Uterus (tissue), 4 donors: ENCODE measurements around the gene TRAPPC2L. TPM values are rescaled to one million over a fixed set of nuclear protein-coding genes. Genes with fewer than 3 reads are reported as not detected.

ENCODE experiments used
- DNase-seq, 2 donors: peaks; one replicate each; pipeline ENCODE4 v3.0.0-alpha.2; 2019 to 2020
- H3K27ac ChIP-seq, 2 donors: fragments of 200-600 bp; sonication (generic); 1 replicate in 1 of 2; 2 replicates in 1 of 2; pipeline ENCODE4 v1.5.1; 2016 to 2018
- H3K27me3 ChIP-seq, 2 donors: fragments of 200-600 bp; sonication (generic); one replicate each; pipeline ENCODE4 v1.5.1; 2018 to 2019; ENCODE audit warnings: control low read depth in 1 of 2
- H3K36me3 ChIP-seq, 2 donors: fragments of 200-600 bp; sonication (generic); one replicate each; pipeline ENCODE4 v1.5.1; 2019; ENCODE audit warnings: control low read depth in 1 of 2
- H3K4me1 ChIP-seq, 2 donors: fragments of 200-600 bp; sonication (generic); one replicate each; pipeline ENCODE4 v1.5.1; 2018 to 2019; ENCODE audit warnings: control low read depth in 1 of 2
- H3K4me3 ChIP-seq, 2 donors: fragments of 200-600 bp; sonication (generic); 1 replicate in 1 of 2; 2 replicates in 1 of 2; pipeline ENCODE4 v1.5.1; 2018 to 2019; ENCODE audit warnings: mild to moderate bottlenecking in 1 of 2
- H3K9me3 ChIP-seq, 2 donors: fragments of 200-600 bp; sonication (generic); one replicate each; pipeline ENCODE4 v1.5.1; 2019; ENCODE audit warnings: control low read depth in 1 of 2
- CTCF ChIP-seq, 4 experiments: fragments of 200-600 bp in 2 of 4; fragments of 450-650 bp in 2 of 4; sonication (generic) in 2 of 4; IDR thresholded peaks; one replicate each; pipeline ENCODE4 v1.5.1; 2016 to 2019; ENCODE audit warnings: antibody characterized with exemption in 4 of 4, mild to moderate bottlenecking in 2 of 4, moderate library complexity in 1 of 4
- POLR2A ChIP-seq, 2 donors: fragments of 450-650 bp; IDR thresholded peaks; one replicate each; pipeline ENCODE4 v1.6.1; 2016; ENCODE audit warnings: antibody characterized with exemption in 2 of 2, mild to moderate bottlenecking in 1 of 2, moderate library complexity in 1 of 2
- intact Hi-C: fragments of 100-400 bp; cut with DNase I; formaldehyde crosslinking; loops from one replicate; pipeline ENCODE4 v1.15.1; 2023; ENCODE audit warnings: low total_unique reads
- total RNA-seq, 4 donors: library from RNA; depleted of rRNA in 3 of 4; stranded (reverse); fragments of >200 nt in 3 of 4; gene quantifications; one replicate each; pipeline versions ENCODE4 v1.1.0 to v1.2.4, GENCODE V29; 2014 to 2023
- donor health status: DM: yes; HTN: yes; CAD: no.

Gene TRAPPC2L
- total RNA-seq, 4 donors from 2014 or later = 21.5 to 680 (median 70.6) TPM

GRCh38 chr16:88861359-88861758 is 4.4 kb downstream of the TRAPPC2L start:
- Histone ChIP-seq H3K4me1 (peaks cover 0 to 9% of the 10 kb centered on the region in 2 donors), H3K36me3 (no peaks in the 10 kb centered on the region), H3K9me3 (no peaks in the 10 kb centered on the region), H3K27ac (no peak overlapping the region), H3K4me3 (no peak overlapping the region), H3K27me3 (no peaks in the 10 kb centered on the region)
- intact Hi-C loops = no loop called here
- no peak for TF ChIP-seq POLR2A (IDR thresholded peaks at IDR 0.05)
- no peak for TF ChIP-seq CTCF (IDR thresholded peaks at IDR 0.05)
- no peak for DNase-seq

GRCh38 chr16:88862968-88863367 is 6.0 kb downstream of the TRAPPC2L start:
- Histone ChIP-seq H3K27ac (no peak overlapping the region), H3K9me3 (no peaks in the 10 kb centered on the region), H3K4me1 (peaks cover 0 to 7% of the 10 kb centered on the region in 2 donors), H3K4me3 (no peak overlapping the region), H3K36me3 (no peaks in the 10 kb centered on the region), H3K27me3 (no peaks in the 10 kb centered on the region)
- TF ChIP-seq CTCF (IDR thresholded peaks at IDR 0.05) (no peak), POLR2A (IDR thresholded peaks at IDR 0.05) (no peak)
- intact Hi-C loops = no loop called here
- no peak for DNase-seq

- no peak for TF ChIP-seq CTCF (IDR thresholded peaks at IDR 0.05)
- no peak for TF ChIP-seq POLR2A (IDR thresholded peaks at IDR 0.05)
- DNase-seq = no peak
- intact Hi-C loops = no loop called here
- H3K27ac ChIP-seq = no peak overlapping the region
- peaks cover 0 to 2% of the 10 kb centered on the region in 2 donors for H3K4me1 ChIP-seq
- no peaks in the 10 kb centered on the region for H3K9me3 ChIP-seq
- no peaks in the 10 kb centered on the region for H3K36me3 ChIP-seq
- H3K27me3 ChIP-seq = no peaks in the 10 kb centered on the region
- H3K4me3 ChIP-seq = no peak overlapping the region
Measured at GRCh38 chr16:88863426-88863825, 6.5 kb downstream of the TRAPPC2L start.

GRCh38 chr16:88864099-88864498 is 7.2 kb downstream of the TRAPPC2L start:
- no peak for DNase-seq
- H3K9me3 ChIP-seq = no peaks in the 10 kb centered on the region
- no peaks in the 10 kb centered on the region for H3K4me1 ChIP-seq
- TF ChIP-seq POLR2A (IDR thresholded peaks at IDR 0.05) (no peak), CTCF (IDR thresholded peaks at IDR 0.05) (no peak)
- no peaks in the 10 kb centered on the region for H3K36me3 ChIP-seq
- intact Hi-C loops = no loop called here
- no peak overlapping the region for H3K27ac ChIP-seq
- no peaks in the 10 kb centered on the region for H3K27me3 ChIP-seq
- H3K4me3 ChIP-seq = no peak overlapping the region

GRCh38 chr16:88864521-88864920 is 7.6 kb downstream of the TRAPPC2L start:
- intact Hi-C loops = no loop called here
- H3K36me3 ChIP-seq = no peaks in the 10 kb centered on the region
- TF ChIP-seq CTCF (IDR thresholded peaks at IDR 0.05) = no peak
- no peak for TF ChIP-seq POLR2A (IDR thresholded peaks at IDR 0.05)
- DNase-seq = no peak
- no peak overlapping the region for H3K4me3 ChIP-seq
- no peaks in the 10 kb centered on the region for H3K9me3 ChIP-seq
- H3K27me3 ChIP-seq = no peaks in the 10 kb centered on the region
- no peaks in the 10 kb centered on the region for H3K4me1 ChIP-seq
- no peak overlapping the region for H3K27ac ChIP-seq
